ENCODE results near the gene KAT8. TPM values are rescaled to one million over a fixed set of nuclear protein-coding genes. Genes with fewer than 3 reads are reported as not detected.

Gene KAT8
- total RNA-seq, 2 donors from 2014 or later: 55.7 to 66.4 TPM

- Histone ChIP-seq H3K4me1 (no peaks in the 10 kb centered on the region), H3K36me3 (replicated peaks in 1 of 2; ENCODE audit: insufficient read depth in 1 of 2, low read depth in 2 of 2) (peaks cover 8 to 33% of the 10 kb centered on the region in 2 donors), H3K9me3 (no peaks in the 10 kb centered on the region), H3K27me3 (no peaks in the 10 kb centered on the region), H3K27ac (no peak overlapping the region), H3K4me3 (no peak overlapping the region)
- TF ChIP-seq CTCF (IDR thresholded peaks at IDR 0.05) (no peak), POLR2A (IDR thresholded peaks at IDR 0.05) (no peak)
- DNase-seq (no peak), ATAC-seq (no peak)
- 88 to 90% methylated on average over 10 to 12 of the region's 13 CpGs for WGBS, 2 donors
- intact Hi-C loops (cut with DNase I): no loop called here
Measured at GRCh38 chr16:31080756-31081419, 36.6 kb upstream of the KAT8 start.

- intact Hi-C loops (cut with DNase I): no loop called here
- ATAC-seq (no peak), DNase-seq (no peak)
- Histone ChIP-seq H3K27ac (no peak overlapping the region), H3K27me3 (no peaks in the 10 kb centered on the region), H3K36me3 (replicated peaks in 1 of 2; ENCODE audit: insufficient read depth in 1 of 2, low read depth in 2 of 2) (peaks cover 8 to 31% of the 10 kb centered on the region in 2 donors), H3K4me1 (no peaks in the 10 kb centered on the region), H3K4me3 (no peak overlapping the region), H3K9me3 (no peaks in the 10 kb centered on the region)
- WGBS, 2 donors: 80 to 83% methylated on average over 13 to 23 of the region's 26 CpGs
- no peak for TF ChIP-seq CTCF (IDR thresholded peaks at IDR 0.05)
- no peak for TF ChIP-seq POLR2A (IDR thresholded peaks at IDR 0.05)
Measured at GRCh38 chr16:31081428-31082351, 35.8 kb upstream of the KAT8 start.

- no peaks in the 10 kb centered on the region for H3K27me3 ChIP-seq
- no peak for TF ChIP-seq POLR2A (IDR thresholded peaks at IDR 0.05)
- no peak for ATAC-seq
- intact Hi-C loops (cut with DNase I): no loop called here
- peaks cover 8 to 27% of the 10 kb centered on the region in 2 donors for H3K36me3 ChIP-seq (replicated peaks in 1 of 2; ENCODE audit: insufficient read depth in 1 of 2, low read depth in 2 of 2)
- H3K4me3 ChIP-seq: no peak overlapping the region
- no peak overlapping the region for H3K27ac ChIP-seq
- no peak for DNase-seq
- no peaks in the 10 kb centered on the region for H3K9me3 ChIP-seq
- no peaks in the 10 kb centered on the region for H3K4me1 ChIP-seq
- 63 to 82% methylated on average over 3 to 14 of the region's 14 CpGs for WGBS, 2 donors
Measured at GRCh38 chr16:31082368-31083045, 35.0 kb upstream of the KAT8 start.

- Histone ChIP-seq H3K27me3 (no peaks in the 10 kb centered on the region), H3K27ac (no peak overlapping the region), H3K4me1 (no peaks in the 10 kb centered on the region), H3K4me3 (no peak overlapping the region), H3K9me3 (no peaks in the 10 kb centered on the region), H3K36me3 (replicated peaks in 1 of 2; ENCODE audit: insufficient read depth in 1 of 2, low read depth in 2 of 2) (peaks cover 5 to 22% of the 10 kb centered on the region in 2 donors)
- intact Hi-C loops (cut with DNase I): no loop called here
- WGBS, 2 donors: 65 to 66% methylated on average over 9 of the region's 9 CpGs
- no peak for DNase-seq
- TF ChIP-seq POLR2A (IDR thresholded peaks at IDR 0.05) (no peak), CTCF (IDR thresholded peaks at IDR 0.05) (no peak)
- no peak for ATAC-seq
Measured at GRCh38 chr16:31083081-31083480, 34.4 kb upstream of the KAT8 start.

- intact Hi-C loops (cut with DNase I): no loop called here
- TF ChIP-seq CTCF (IDR thresholded peaks at IDR 0.05) (no peak), POLR2A (IDR thresholded peaks at IDR 0.05) (no peak)
- Histone ChIP-seq H3K9me3 (no peaks in the 10 kb centered on the region), H3K36me3 (replicated peaks in 1 of 2; ENCODE audit: insufficient read depth in 1 of 2, low read depth in 2 of 2) (peaks cover under 1 to 17% of the 10 kb centered on the region in 2 donors), H3K4me3 (no peak overlapping the region), H3K4me1 (no peaks in the 10 kb centered on the region), H3K27ac (no peak overlapping the region), H3K27me3 (no peaks in the 10 kb centered on the region)
- WGBS, 2 donors: 71 to 75% methylated on average over 5 of the region's 5 CpGs
- DNase-seq (no peak), ATAC-seq (no peak)
Measured at GRCh38 chr16:31083556-31083955, 33.9 kb upstream of the KAT8 start.

All from body of pancreas (tissue), 4 donors.